ENCODE data around the gene RPP21.
"Not testable (repeated sequence)": the region's sequence is repeated elsewhere in the genome, so short reads cannot be mapped to it uniquely, and the experiment has no call there.

The RPP21 gene

GRCh38 chr6:30348957-30349356 lies 4.0 kb downstream of the RPP21 start:
- peaks cover 50% of the 10 kb centered on the region for H3K27me3 Mint-ChIP-seq (ENCODE audit: low read depth)

GRCh38 chr6:30349421-30350177 lies 4.6 kb downstream of the RPP21 start:
- Mint-ChIP-seq H3K4me3 (no peak overlapping the region), H3K27ac (no peak overlapping the region), H3K27me3 (ENCODE audit: low read depth) (peaks cover 53% of the 10 kb centered on the region), H3K9me3 (no peaks in the 10 kb centered on the region), H3K4me1 (ENCODE audit: low read depth) (peaks cover 17% of the 10 kb centered on the region), H3K36me3 (ENCODE audit: low read depth) (peaks cover 18% of the 10 kb centered on the region)

More at GRCh38 chr6:30348957-30349356, 4.0 kb downstream of the RPP21 start:
- H3K4me1 Mint-ChIP-seq (ENCODE audit: low read depth) = peaks cover 17% of the 10 kb centered on the region
- no peak overlapping the region for H3K27ac Mint-ChIP-seq
- no peaks in the 10 kb centered on the region for H3K9me3 Mint-ChIP-seq
- H3K4me3 Mint-ChIP-seq = no peak overlapping the region
- peaks cover 18% of the 10 kb centered on the region for H3K36me3 Mint-ChIP-seq (ENCODE audit: low read depth)

- H3K27me3 Mint-ChIP-seq (ENCODE audit: low read depth) = peaks cover 62% of the 10 kb centered on the region
- peaks cover 17% of the 10 kb centered on the region for H3K4me1 Mint-ChIP-seq (ENCODE audit: low read depth)
- peaks cover 18% of the 10 kb centered on the region for H3K36me3 Mint-ChIP-seq (ENCODE audit: low read depth)
- no peaks in the 10 kb centered on the region for H3K9me3 Mint-ChIP-seq
- H3K4me3 Mint-ChIP-seq = no peak overlapping the region
- no peak overlapping the region for H3K27ac Mint-ChIP-seq
These were observed 5.6 kb downstream of the RPP21 start for GRCh38 chr6:30350524-30350923.

- Mint-ChIP-seq H3K27me3 (ENCODE audit: low read depth) (peaks cover 73% of the 10 kb centered on the region), H3K36me3 (ENCODE audit: low read depth) (peaks cover 3% of the 10 kb centered on the region), H3K27ac (no peak overlapping the region), H3K4me3 (no peak overlapping the region), H3K9me3 (no peaks in the 10 kb centered on the region), H3K4me1 (ENCODE audit: low read depth) (peaks cover 12% of the 10 kb centered on the region)
These were observed 7.6 kb downstream of the RPP21 start for GRCh38 chr6:30352550-30352949.

- Mint-ChIP-seq H3K36me3 (ENCODE audit: low read depth) (no peaks in the 10 kb centered on the region), H3K27me3 (ENCODE audit: low read depth) (peaks cover 80% of the 10 kb centered on the region)
These were observed 10.3 kb downstream of the RPP21 start for GRCh38 chr6:30355281-30355680.

GRCh38 chr6:30356536-30356935 lies 11.6 kb downstream of the RPP21 start:
- Mint-ChIP-seq H3K36me3 (ENCODE audit: low read depth) (no peaks in the 10 kb centered on the region), H3K4me1 (ENCODE audit: low read depth) (peaks cover 5% of the 10 kb centered on the region), H3K9me3 (no peaks in the 10 kb centered on the region), H3K27ac (no peak overlapping the region), H3K4me3 (no peak overlapping the region), H3K27me3 (ENCODE audit: low read depth) (peaks cover 85% of the 10 kb centered on the region)

More at GRCh38 chr6:30355281-30355680, 10.3 kb downstream of the RPP21 start:
- Mint-ChIP-seq H3K27ac (no peak overlapping the region), H3K4me1 (ENCODE audit: low read depth) (peaks cover 10% of the 10 kb centered on the region), H3K4me3 (no peak overlapping the region), H3K9me3 (no peaks in the 10 kb centered on the region)

GRCh38 chr6:30357678-30358540 lies 13.0 kb downstream of the RPP21 start:
- Mint-ChIP-seq H3K27ac (no peak overlapping the region), H3K4me1 (ENCODE audit: low read depth) (peaks cover 5% of the 10 kb centered on the region), H3K4me3 (peak overlapping the region; percentile 73), H3K9me3 (no peaks in the 10 kb centered on the region), H3K27me3 (ENCODE audit: low read depth) (peaks cover 82% of the 10 kb centered on the region), H3K36me3 (ENCODE audit: low read depth) (no peaks in the 10 kb centered on the region)

GRCh38 chr6:30359276-30359675 lies 14.3 kb downstream of the RPP21 start:
- Mint-ChIP-seq H3K4me1 (ENCODE audit: low read depth) (peaks cover 5% of the 10 kb centered on the region), H3K27ac (no peak overlapping the region), H3K4me3 (no peak overlapping the region), H3K36me3 (ENCODE audit: low read depth) (no peaks in the 10 kb centered on the region), H3K27me3 (ENCODE audit: low read depth) (peaks cover 86% of the 10 kb centered on the region), H3K9me3 (no peaks in the 10 kb centered on the region)

GRCh38 chr6:30360139-30360538 lies 15.2 kb downstream of the RPP21 start:
- Mint-ChIP-seq H3K27me3 (ENCODE audit: low read depth) (peaks cover 85% of the 10 kb centered on the region), H3K4me3 (no peak overlapping the region), H3K9me3 (no peaks in the 10 kb centered on the region), H3K4me1 (ENCODE audit: low read depth) (peaks cover 5% of the 10 kb centered on the region), H3K27ac (no peak overlapping the region), H3K36me3 (ENCODE audit: low read depth) (no peaks in the 10 kb centered on the region)

- H3K9me3 Mint-ChIP-seq = no peaks in the 10 kb centered on the region
- no peak overlapping the region for H3K4me3 Mint-ChIP-seq
- H3K27ac Mint-ChIP-seq = no peak overlapping the region
- H3K4me1 Mint-ChIP-seq (ENCODE audit: low read depth) = peaks cover 5% of the 10 kb centered on the region
- H3K27me3 Mint-ChIP-seq (ENCODE audit: low read depth) = peaks cover 91% of the 10 kb centered on the region
- H3K36me3 Mint-ChIP-seq (ENCODE audit: low read depth) = no peaks in the 10 kb centered on the region
These were observed 16.7 kb downstream of the RPP21 start for GRCh38 chr6:30361661-30362060.

GRCh38 chr6:30363459-30363858 lies 18.5 kb downstream of the RPP21 start:
- Mint-ChIP-seq H3K27ac (no peak overlapping the region), H3K36me3 (ENCODE audit: low read depth) (no peaks in the 10 kb centered on the region), H3K4me1 (ENCODE audit: low read depth) (no peaks in the 10 kb centered on the region), H3K4me3 (no peak overlapping the region), H3K27me3 (ENCODE audit: low read depth) (peaks cover 85% of the 10 kb centered on the region), H3K9me3 (no peaks in the 10 kb centered on the region)

GRCh38 chr6:30364591-30364990 lies 19.6 kb downstream of the RPP21 start:
- Mint-ChIP-seq H3K9me3 (no peaks in the 10 kb centered on the region), H3K27me3 (ENCODE audit: low read depth) (peaks cover 88% of the 10 kb centered on the region), H3K27ac (no peak overlapping the region), H3K4me1 (ENCODE audit: low read depth) (no peaks in the 10 kb centered on the region), H3K4me3 (no peak overlapping the region), H3K36me3 (ENCODE audit: low read depth) (no peaks in the 10 kb centered on the region)

- not testable (repeated sequence) for H3K4me3 Mint-ChIP-seq; H3K36me3 Mint-ChIP-seq (ENCODE audit: low read depth); H3K9me3 Mint-ChIP-seq; H3K27ac Mint-ChIP-seq; H3K4me1 Mint-ChIP-seq (ENCODE audit: low read depth)
- peaks cover 67% of the 10 kb centered on the region for H3K27me3 Mint-ChIP-seq (ENCODE audit: low read depth)
These were observed 24.3 kb downstream of the RPP21 start for GRCh38 chr6:30369280-30369679.

- H3K4me3 Mint-ChIP-seq = no peak overlapping the region
- H3K4me1 Mint-ChIP-seq (ENCODE audit: low read depth) = no peaks in the 10 kb centered on the region
- no peaks in the 10 kb centered on the region for H3K36me3 Mint-ChIP-seq (ENCODE audit: low read depth)
- no peaks in the 10 kb centered on the region for H3K9me3 Mint-ChIP-seq
- peaks cover 73% of the 10 kb centered on the region for H3K27me3 Mint-ChIP-seq (ENCODE audit: low read depth)
- no peak overlapping the region for H3K27ac Mint-ChIP-seq
These were observed 33.5 kb downstream of the RPP21 start for GRCh38 chr6:30378290-30378937.
